Measurements from ENCODE around the gene ZXDB. TPM values are rescaled to one million over a fixed set of nuclear protein-coding genes. Genes with fewer than 3 reads are reported as not detected.

Gene ZXDB
- total RNA-seq, 1 donor from 2014 or later, result 9.1 TPM

Other genes starting within 250 kb of the ZXDB start
- gene NLRP2B, start 88.2 kb downstream of the ZXDB start, total RNA-seq, result not detected in 2 replicates

All from glomerular endothelial cell (primary cell).